Retinal pigment epithelial cell (primary cell): ENCODE measurements around the gene ATP1A2.

Source experiments
- DNase-seq: peaks from one replicate; pipeline ENCODE4 v3.0.0-alpha.2; 2010; ENCODE audit warnings: low read depth
- H3K4me3 ChIP-seq: 2 replicates; pipeline ENCODE4 v1.5.1; 2011; ENCODE audit warnings: mild to moderate bottlenecking, low read length, control low read depth, moderate library complexity
- CTCF ChIP-seq: conservative IDR thresholded peaks from 2 replicates; pipeline ENCODE4 v1.5.1; 2011; ENCODE audit warnings: low read depth, low read length, control low read depth, inconsistent platforms

Gene ATP1A2

DNA sequence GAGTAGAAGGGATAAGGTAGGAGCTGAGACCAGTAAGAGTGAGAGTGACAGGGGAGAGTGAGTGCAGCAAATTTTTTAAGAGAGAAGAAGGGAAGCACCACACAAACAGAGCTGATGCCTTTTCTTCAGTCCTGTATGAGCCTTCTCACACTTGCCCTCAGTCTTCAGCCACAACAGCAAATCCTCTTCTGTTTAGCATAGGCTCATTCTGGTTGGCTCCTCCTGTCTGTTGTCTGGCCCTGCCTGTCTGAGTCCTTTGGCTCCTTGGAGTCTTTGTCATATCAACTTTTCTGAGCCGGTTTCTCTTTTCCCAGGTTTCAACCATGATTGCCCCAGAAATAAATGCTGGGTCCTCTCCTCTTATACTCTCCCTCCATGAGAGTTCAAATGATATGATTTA lies 62.1 kb downstream of the ATP1A2 start:
- DNase-seq = no peak
- no peak overlapping the region for H3K4me3 ChIP-seq
- TF ChIP-seq CTCF = no peak

DNA sequence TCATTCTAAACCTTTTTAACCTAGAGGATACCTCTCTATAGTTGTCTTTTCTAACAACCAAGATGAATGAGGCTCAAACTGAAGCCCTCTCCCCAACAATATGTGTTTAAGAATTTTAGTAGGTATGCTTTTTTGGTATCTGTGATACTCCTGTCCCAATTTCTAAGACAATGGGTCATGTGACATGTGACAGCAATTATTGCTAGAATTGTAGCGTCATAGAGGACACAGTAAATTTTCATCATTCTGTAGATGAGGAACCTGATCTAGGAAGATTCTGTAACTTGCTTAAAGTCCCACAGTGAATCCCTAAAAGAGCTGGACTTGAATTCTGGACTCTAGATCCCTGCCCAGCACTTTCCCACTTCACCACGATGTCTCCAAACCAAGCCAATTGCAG lies 63.2 kb downstream of the ATP1A2 start:
- no peak for DNase-seq
- no peak overlapping the region for H3K4me3 ChIP-seq
- no peak for TF ChIP-seq CTCF

GRCh38 chr1:160179336-160179735 lies 63.8 kb downstream of the ATP1A2 start:
- TF ChIP-seq CTCF = no peak
- DNase-seq = no peak
- H3K4me3 ChIP-seq = no peak overlapping the region

GRCh38 chr1:160186246-160186645 lies 70.7 kb downstream of the ATP1A2 start:
- no peak for DNase-seq
- no peak for TF ChIP-seq CTCF
- no peak overlapping the region for H3K4me3 ChIP-seq

DNA sequence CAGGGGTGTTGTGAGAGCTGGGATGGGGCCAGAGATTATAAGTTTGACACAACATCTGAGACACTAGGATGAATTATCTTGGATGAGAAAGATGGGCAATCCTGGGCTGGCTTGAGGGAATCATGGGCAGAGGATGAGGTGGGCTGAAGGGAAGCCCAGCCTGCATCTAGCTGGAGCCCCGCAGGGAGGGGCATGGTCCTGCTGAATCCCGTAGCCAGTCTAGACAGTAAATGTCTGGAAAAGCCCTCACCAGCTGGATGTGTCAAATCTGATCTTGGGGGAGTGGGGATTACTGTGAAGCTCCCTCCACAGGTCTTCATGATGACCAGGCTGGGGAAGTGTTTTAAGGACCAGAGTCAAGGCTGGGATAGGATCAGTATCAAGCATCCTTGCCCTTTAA lies 71.2 kb downstream of the ATP1A2 start:
- TF ChIP-seq CTCF = no peak
- H3K4me3 ChIP-seq = no peak overlapping the region
- DNase-seq = no peak

- DNase-seq = no peak
- TF ChIP-seq CTCF = no peak
- H3K4me3 ChIP-seq = no peak overlapping the region
Measured at GRCh38 chr1:160187407-160187806, 71.8 kb downstream of the ATP1A2 start.

- no peak for DNase-seq
- TF ChIP-seq CTCF = no peak
- no peak overlapping the region for H3K4me3 ChIP-seq
Measured at GRCh38 chr1:160188341-160188740, 72.8 kb downstream of the ATP1A2 start.
